AG04450 (cell line): ENCODE data around the gene SLC2A4. TPM values are rescaled to one million over a fixed set of nuclear protein-coding genes. Genes with fewer than 3 reads are reported as not detected.

Experiments used
- CTCF ChIA-PET: fragments of 300-600, 350-600 bp; formaldehyde crosslinking; extraction: SDS; loops from one replicate; lab custom pipeline; 2022; ENCODE audit warnings: antibody characterized with exemption, inconsistent platforms; lab: Charles Lee
- POLR2A ChIA-PET: fragments of 350-600 bp; formaldehyde crosslinking; extraction: SDS; loops from one replicate; lab custom pipeline; 2021; ENCODE audit warnings: antibody characterized with exemption, inconsistent platforms; lab: Yijun Ruan, JAX
- DNase-seq: peaks from one replicate; pipeline ENCODE4 v3.0.0-alpha.2; 2011; ENCODE audit warnings: low read depth, low spot score
- H3K27ac ChIP-seq: one replicate; pipeline ENCODE4 v1.5.1; 2012; ENCODE audit warnings: low read depth, low read length, control low read depth
- H3K27me3 ChIP-seq: one replicate; pipeline ENCODE4 v1.6.0; 2012; ENCODE audit warnings: low read length; ENCODE audit not compliant: control insufficient read depth, insufficient read depth
- H3K4me3 ChIP-seq: 2 replicates; pipeline ENCODE4 v1.5.1; 2011; ENCODE audit warnings: mild to moderate bottlenecking, low read depth, low read length, control low read depth
- H3K9me3 ChIP-seq: 2 replicates; pipeline ENCODE4 v1.5.1; 2012; ENCODE audit warnings: low read length; ENCODE audit not compliant: control insufficient read depth, insufficient read depth
- CTCF ChIP-seq: IDR thresholded peaks from 2 replicates; pipeline ENCODE4 v1.5.1; 2011; ENCODE audit warnings: low read depth, low read length, control low read depth, inconsistent platforms
- polyA plus RNA-seq: library from polyadenylated mRNA; depleted of rRNA; stranded (reverse); fragments of >200 nt; gene quantifications from 2 replicates; pipeline ENCODE4 v1.2.3, GENCODE V29; 2011

Gene SLC2A4
- polyA plus RNA-seq, 1 experiment: 0.21 TPM

GRCh38 chr17:7307686-7308624 lies 26.4 kb downstream of the SLC2A4 start:
- no peak for DNase-seq
- Histone ChIP-seq H3K4me3 (peak overlapping the region; percentile 87), H3K27me3 (no peaks in the 10 kb centered on the region), H3K27ac (peak overlapping the region; percentile 87), H3K9me3 (peaks cover 4% of the 10 kb centered on the region; the same call in 1 of the 2 replicates)
- no peak for TF ChIP-seq CTCF
- POLR2A ChIA-PET: interaction anchor here (0.5 to 1.5 kb wide), 2 partner anchors 68 to 73 kb away, joined by 3 read pairs; partner anchors contain the start of gene DVL2
- CTCF ChIA-PET: no interaction called here

- peak overlapping the region; percentile 87 for H3K4me3 ChIP-seq
- no peaks in the 10 kb centered on the region for H3K27me3 ChIP-seq
- H3K9me3 ChIP-seq: peaks cover 4% of the 10 kb centered on the region; the same call in 1 of the 2 replicates
- POLR2A ChIA-PET: interaction anchor here (0.6 to 1.5 kb wide), 2 partner anchors 74 to 1752 kb away, joined by 3 read pairs; partner anchors contain the start of gene DVL2
- CTCF ChIA-PET: interaction anchor here (1.8 kb wide), 1 partner anchor 16 kb away, joined by 5 read pairs; no protein-coding TSS in a partner anchor
- peak overlapping the region; percentile 87 for H3K27ac ChIP-seq
- no peak for TF ChIP-seq CTCF
- DNase-seq: no peak
Observed at GRCh38 chr17:7308625-7309433, 27.3 kb downstream of the SLC2A4 start.

- peaks cover 4% of the 10 kb centered on the region; the same call in 1 of the 2 replicates for H3K9me3 ChIP-seq
- peak overlapping the region; percentile 17 for H3K4me3 ChIP-seq
- no peaks in the 10 kb centered on the region for H3K27me3 ChIP-seq
- ChIA-PET POLR2A (interaction anchor here (0.6 to 1.5 kb wide), 2 partner anchors 75 to 1753 kb away, joined by 3 read pairs; partner anchors contain the start of gene DVL2), CTCF (interaction anchor here (0.9 to 1.8 kb wide), 2 partner anchors 14 to 15 kb away, joined by 3 to 5 read pairs; no protein-coding TSS in a partner anchor)
- no peak for TF ChIP-seq CTCF
- H3K27ac ChIP-seq: no peak overlapping the region
- DNase-seq: no peak
Observed at GRCh38 chr17:7309628-7310027, 28.1 kb downstream of the SLC2A4 start.

- DNase-seq: no peak
- Histone ChIP-seq H3K4me3 (no peak overlapping the region), H3K27me3 (no peaks in the 10 kb centered on the region), H3K9me3 (peaks cover 6% of the 10 kb centered on the region; the same call in 1 of the 2 replicates), H3K27ac (no peak overlapping the region)
- CTCF ChIA-PET: interaction anchor here (1.6 kb wide), 1 partner anchor 14 kb away, joined by 4 read pairs; no protein-coding TSS in a partner anchor
- POLR2A ChIA-PET: interaction anchor here (0.6 kb wide), 1 partner anchor 50 kb away, joined by 4 read pairs; no protein-coding TSS in a partner anchor
- TF ChIP-seq CTCF: no peak
Observed at GRCh38 chr17:7311110-7311705, 29.7 kb downstream of the SLC2A4 start.
